Cardiac muscle cell (in vitro differentiated cells and primary cell): Measurements from ENCODE around the gene IFIT1B. TPM values are rescaled to one million over a fixed set of nuclear protein-coding genes. Genes with fewer than 3 reads are reported as not detected.

ENCODE experiments used
- DNase-seq, 2 donors: peaks; one replicate each; pipeline versions ENCODE4 v3.0.0 to v3.0.0-alpha.2; 2010 to 2017; ENCODE audit warnings: low read depth in 1 of 2, low spot score in 1 of 2
- H3K27ac ChIP-seq: fragments of 200-600 bp; sonication (generic); 2 replicates; pipeline ENCODE4 v1.5.1; 2016
- H3K27me3 ChIP-seq: fragments of 200-600 bp; sonication (generic); 2 replicates; pipeline ENCODE4 v1.6.0; 2016; ENCODE audit warnings: control low read depth
- H3K36me3 ChIP-seq: fragments of 200-600 bp; sonication (generic); 2 replicates; pipeline ENCODE4 v1.5.1; 2016; ENCODE audit warnings: control low read depth
- H3K4me1 ChIP-seq: fragments of 200-600 bp; sonication (generic); 2 replicates; pipeline ENCODE4 v1.8.1; 2017; ENCODE audit warnings: low read depth, mild to moderate bottlenecking, mixed run types
- H3K4me3 ChIP-seq: fragments of 200-600 bp; sonication (generic); 2 replicates; pipeline ENCODE4 v1.5.1; 2016; ENCODE audit warnings: mild to moderate bottlenecking
- H3K9me3 ChIP-seq: fragments of 200-600 bp; sonication (generic); 2 replicates; pipeline ENCODE4 v1.5.1; 2017; ENCODE audit warnings: low read depth, mild to moderate bottlenecking, control low read depth
- polyA plus RNA-seq: library from polyadenylated mRNA; unstranded; fragments of >200 nt; fragmentation: Nextera tagmentation; extraction: Ambion mirVana; gene quantifications from 2 replicates; pipeline ENCODE4 v1.2.1, GENCODE V29; 2016
- total RNA-seq: library from RNA; depleted of rRNA; stranded (reverse); fragments of >200 nt; gene quantifications from 2 replicates; pipeline ENCODE4 v1.2.3, GENCODE V29; 2016
- TF ChIP-seq, protein P1 (sequence below): IDR thresholded peaks from 2 replicates; pipeline ENCODE4 v1.5.1; 2012; ENCODE audit warnings: low read depth, mild to moderate bottlenecking, low read length

Gene IFIT1B
- total and polyA plus RNA-seq, 2 experiments from 2014 or later: 0.99 TPM; not detected in 1

DNA sequence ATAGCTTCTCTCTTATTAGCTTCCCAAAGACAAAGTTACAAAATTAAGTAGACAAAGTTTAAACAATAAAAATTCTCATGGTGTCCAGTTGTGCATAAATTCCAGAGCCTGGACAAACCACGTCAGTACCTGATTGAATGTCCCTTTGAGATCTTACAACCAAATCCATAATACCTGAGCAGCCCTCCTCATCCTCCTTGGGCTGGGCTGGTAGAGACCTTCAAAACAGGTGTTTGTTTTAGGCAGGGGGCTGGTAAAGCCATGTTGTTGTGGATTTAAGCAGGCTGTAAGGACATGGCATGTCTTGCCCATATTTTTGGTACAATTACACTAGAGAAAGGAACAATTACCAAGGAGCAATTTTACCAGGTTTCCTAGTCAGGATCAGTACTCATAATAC, 38.6 kb downstream of the IFIT1B start:
- Histone ChIP-seq H3K27ac (no peak overlapping the region), H3K36me3 (no peaks in the 10 kb centered on the region), H3K4me3 (no peak overlapping the region), H3K27me3 (no peaks in the 10 kb centered on the region), H3K4me1 (no peaks in the 10 kb centered on the region), H3K9me3 (no peaks in the 10 kb centered on the region)
- DNase-seq: peak in 1 of 2 donors; percentile 15
- TF ChIP-seq, protein P1, sequence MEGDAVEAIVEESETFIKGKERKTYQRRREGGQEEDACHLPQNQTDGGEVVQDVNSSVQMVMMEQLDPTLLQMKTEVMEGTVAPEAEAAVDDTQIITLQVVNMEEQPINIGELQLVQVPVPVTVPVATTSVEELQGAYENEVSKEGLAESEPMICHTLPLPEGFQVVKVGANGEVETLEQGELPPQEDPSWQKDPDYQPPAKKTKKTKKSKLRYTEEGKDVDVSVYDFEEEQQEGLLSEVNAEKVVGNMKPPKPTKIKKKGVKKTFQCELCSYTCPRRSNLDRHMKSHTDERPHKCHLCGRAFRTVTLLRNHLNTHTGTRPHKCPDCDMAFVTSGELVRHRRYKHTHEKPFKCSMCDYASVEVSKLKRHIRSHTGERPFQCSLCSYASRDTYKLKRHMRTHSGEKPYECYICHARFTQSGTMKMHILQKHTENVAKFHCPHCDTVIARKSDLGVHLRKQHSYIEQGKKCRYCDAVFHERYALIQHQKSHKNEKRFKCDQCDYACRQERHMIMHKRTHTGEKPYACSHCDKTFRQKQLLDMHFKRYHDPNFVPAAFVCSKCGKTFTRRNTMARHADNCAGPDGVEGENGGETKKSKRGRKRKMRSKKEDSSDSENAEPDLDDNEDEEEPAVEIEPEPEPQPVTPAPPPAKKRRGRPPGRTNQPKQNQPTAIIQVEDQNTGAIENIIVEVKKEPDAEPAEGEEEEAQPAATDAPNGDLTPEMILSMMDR: no peak

DNA sequence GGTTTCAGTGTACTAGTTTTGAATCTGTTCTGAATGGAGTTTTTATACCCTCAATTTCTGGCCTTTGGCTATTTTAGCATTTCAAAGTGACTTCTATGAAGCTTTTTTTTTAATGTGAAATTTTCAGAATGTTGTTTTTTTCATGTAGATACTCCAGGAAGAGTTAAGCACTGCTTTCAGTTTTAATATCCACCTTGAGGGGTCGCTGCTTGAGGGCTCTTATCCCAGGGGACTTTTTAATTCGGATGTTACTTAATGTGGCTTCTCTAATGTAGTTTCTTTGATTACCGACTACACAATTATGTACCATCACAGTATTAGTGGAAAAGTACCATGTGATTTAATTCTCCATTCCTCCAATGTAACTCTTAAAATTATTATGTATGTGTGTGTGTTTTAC, 41.7 kb downstream of the IFIT1B start:
- Histone ChIP-seq H3K27me3 (no peaks in the 10 kb centered on the region), H3K9me3 (no peaks in the 10 kb centered on the region), H3K27ac (no peak overlapping the region), H3K36me3 (no peaks in the 10 kb centered on the region), H3K4me1 (no peaks in the 10 kb centered on the region), H3K4me3 (no peak overlapping the region)
- DNase-seq: peak in 1 of 2 donors; percentile 52
- TF ChIP-seq, protein P1: peak; percentile 51

DNA sequence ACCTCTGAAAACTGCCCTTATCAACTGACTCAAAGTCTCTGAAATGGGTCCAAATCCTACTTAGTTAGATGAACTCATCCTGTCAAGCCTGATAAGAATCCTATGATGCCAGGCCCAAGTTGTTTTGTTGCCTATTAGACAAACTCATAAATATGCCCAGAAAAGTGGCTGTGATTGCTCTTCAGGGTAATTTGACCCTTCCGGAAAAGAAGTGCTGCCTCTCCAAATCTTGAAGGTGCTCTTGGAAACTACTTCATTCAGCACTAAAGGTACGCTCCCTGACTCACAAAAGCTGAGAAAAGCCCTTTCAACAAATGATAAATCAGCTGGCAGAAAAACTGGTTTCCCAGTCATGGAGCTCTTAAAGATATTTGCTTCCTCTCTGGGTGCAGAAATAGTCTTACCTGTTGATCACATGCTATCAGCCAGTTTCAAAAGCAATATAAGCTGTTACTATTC, 43.2 kb downstream of the IFIT1B start:
- Histone ChIP-seq H3K4me3 (no peak overlapping the region), H3K27me3 (no peaks in the 10 kb centered on the region), H3K4me1 (no peaks in the 10 kb centered on the region), H3K9me3 (no peaks in the 10 kb centered on the region), H3K36me3 (no peaks in the 10 kb centered on the region), H3K27ac (no peak overlapping the region)
- TF ChIP-seq, protein P1: no peak
- peak in 1 of 2 donors; percentile 8 for DNase-seq

DNA sequence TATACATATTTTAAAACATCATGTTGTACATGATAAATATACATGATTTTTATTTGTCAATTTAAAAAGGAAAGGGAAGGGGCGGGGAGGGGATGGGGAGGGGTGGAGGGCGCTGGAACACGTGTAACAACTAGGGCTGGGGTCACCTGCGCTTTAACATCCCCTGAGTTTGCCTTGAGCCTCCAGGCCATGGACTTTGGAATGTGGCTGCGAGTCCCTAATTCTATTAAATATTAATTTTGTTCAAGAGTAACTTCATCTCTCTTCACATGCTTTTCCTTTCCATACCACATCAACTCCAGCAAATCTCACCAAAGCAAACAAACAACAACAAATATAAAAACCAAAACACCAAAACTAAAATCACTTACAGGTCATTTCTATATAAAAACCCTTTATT, 47.1 kb downstream of the IFIT1B start:
- H3K4me3 ChIP-seq: no peak overlapping the region
- H3K27me3 ChIP-seq: no peaks in the 10 kb centered on the region
- H3K9me3 ChIP-seq: no peaks in the 10 kb centered on the region
- TF ChIP-seq, protein P1: no peak
- no peak overlapping the region for H3K27ac ChIP-seq
- no peaks in the 10 kb centered on the region for H3K36me3 ChIP-seq
- no peaks in the 10 kb centered on the region for H3K4me1 ChIP-seq
- no peak for DNase-seq

DNA sequence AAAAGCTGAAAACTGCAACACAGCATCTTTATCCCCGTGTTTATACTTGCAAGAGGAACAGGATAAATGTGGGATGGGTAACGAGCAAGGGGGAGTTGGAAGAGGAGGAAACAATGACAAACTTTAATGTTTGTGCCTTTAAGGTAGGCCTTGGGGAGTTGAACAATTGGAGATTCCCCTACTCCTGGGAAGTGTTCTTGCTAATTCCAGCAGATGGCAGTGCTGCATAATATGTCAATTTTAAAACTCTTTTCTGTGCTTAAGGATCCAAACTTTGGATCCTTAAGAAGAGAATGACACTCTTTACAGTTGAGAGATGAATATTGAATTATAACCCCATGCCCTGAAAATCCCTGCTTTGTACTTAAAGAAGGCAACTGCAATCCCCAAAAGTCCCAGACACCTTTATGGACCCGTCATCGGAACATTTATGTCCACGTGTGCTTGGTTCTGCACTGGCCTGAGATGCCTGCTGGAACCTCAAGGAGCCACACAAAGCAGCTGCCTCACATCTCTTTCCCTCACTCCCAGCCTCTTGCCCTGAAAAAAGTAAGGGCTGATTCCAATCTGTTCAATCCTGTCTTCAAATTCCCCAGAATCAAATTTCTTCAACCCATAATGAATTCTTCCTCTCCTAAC, 48.5 kb downstream of the IFIT1B start:
- Histone ChIP-seq H3K36me3 (no peaks in the 10 kb centered on the region), H3K27me3 (no peaks in the 10 kb centered on the region), H3K4me1 (peaks cover 1% of the 10 kb centered on the region), H3K9me3 (no peaks in the 10 kb centered on the region), H3K27ac (peak overlapping the region; percentile 6), H3K4me3 (no peak overlapping the region)
- TF ChIP-seq, protein P1: peak; percentile 70
- DNase-seq: peak; percentile 67 to 80
